ENCODE results near the gene TLL2.

The TLL2 gene

DNA sequence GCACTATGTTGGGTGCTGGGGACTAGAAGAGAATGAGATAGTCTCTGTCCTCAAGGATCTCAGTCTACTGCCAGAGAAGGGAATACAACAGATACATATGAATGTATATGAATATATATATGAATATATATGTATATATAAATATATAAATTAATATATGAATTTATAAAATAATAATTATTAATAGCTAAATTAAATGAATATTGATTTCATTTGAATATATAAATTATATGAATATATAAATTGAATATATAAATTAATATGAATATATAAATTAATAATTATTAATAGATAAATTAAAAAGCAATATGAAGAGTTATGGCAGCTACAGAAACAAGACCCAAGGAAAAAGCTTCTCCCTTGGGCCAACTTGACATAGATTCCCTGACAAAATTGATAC lies 95.1 kb downstream of the TLL2 start:
- DNase-seq, result no peak

DNA sequence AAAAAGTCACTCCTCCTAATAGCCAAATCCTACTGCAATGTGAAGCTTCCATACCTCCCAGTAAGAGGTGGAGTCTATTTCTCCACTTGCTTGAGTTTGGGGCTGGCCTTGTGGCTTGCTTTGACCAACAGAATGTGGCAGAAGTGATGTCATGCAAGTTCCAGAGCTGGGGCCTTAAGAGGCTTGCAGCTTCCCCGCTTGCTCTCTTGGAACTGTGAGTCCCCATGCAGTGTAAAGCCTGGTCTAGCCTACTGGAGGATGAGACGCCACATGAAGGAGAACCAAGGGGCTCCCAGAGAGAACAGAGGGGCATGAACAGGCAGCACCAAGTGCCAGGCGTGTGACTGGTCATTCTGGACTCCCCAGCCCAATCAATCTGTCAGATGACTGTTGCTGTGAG lies 96.3 kb downstream of the TLL2 start:
- DNase-seq, result no peak

- DNase-seq, result no peak
Observed at GRCh38 chr10:96416643-96417042, 97.1 kb downstream of the TLL2 start.

DNA sequence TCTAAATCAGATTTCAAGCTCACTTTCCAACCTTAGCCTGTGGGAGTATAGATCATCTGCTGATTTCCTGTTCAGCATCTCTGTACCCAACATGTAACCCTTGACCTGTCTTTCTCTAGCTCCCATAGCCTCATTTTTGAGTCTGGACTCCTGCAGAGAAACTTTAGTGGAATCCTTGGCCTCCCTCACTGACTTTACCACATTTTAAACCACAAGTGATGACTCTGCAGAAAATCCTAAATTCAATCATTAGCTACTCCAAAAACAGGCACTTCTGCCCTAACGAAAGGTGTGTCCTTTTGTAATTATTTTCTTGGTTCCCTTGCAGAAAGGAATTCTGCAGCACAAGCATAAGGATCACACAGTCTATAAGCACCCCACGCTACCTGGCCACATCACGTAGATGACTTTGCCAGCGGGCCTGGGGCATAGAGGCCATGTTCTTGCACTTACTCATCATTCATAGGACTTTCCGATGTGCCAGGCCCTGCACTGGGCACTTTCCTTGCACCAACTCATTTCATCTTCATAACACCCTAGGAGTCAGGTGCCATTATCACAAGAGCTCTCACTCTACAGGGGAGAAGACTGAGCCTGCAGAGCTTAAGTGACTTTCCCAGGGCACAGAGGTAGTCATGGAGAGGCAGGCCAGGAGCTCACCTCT lies 97.7 kb downstream of the TLL2 start:
- no peak for DNase-seq

DNA sequence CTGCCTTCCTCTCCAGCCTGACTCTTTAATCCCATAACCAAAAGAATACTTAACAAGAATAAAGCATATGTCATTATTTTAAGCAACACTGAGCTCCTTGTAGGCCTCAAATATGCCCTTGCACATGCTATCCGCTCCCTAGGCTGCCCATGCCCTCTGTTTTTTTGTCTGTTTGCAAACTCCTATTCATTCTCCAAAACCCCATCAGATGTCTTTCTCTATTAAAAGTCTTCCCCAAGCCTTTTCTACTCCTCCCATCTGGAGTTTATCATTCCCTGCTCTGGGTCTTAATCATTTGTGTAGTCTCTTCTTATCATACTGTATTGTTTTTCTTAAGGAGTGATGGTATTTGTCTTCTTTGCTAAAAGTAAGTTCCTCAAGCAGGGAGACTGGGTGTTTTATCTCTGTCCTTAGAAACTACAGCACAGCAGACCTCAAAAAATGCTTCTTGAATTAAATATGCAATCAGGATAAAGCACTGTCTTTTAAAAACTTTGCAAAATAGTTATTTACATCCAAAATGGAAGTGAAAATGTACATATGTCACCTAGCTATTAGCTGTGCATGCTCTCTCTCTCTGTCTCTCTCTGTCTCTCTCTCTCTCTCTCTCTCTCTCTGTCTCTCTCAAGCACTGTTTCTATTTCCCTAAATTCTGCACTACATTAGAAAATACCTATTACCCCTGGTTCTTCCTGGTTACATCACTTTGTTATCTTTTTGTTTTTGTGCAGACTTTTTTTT lies 98.4 kb downstream of the TLL2 start:
- no peak for DNase-seq

GRCh38 chr10:96414303-96414702 lies 99.4 kb downstream of the TLL2 start:
- DNase-seq, result no peak

GRCh38 chr10:96413151-96413787 lies 100.5 kb downstream of the TLL2 start:
- DNase-seq, result no peak

- no peak for DNase-seq
Observed at GRCh38 chr10:96411716-96412320, 101.9 kb downstream of the TLL2 start.

DNA sequence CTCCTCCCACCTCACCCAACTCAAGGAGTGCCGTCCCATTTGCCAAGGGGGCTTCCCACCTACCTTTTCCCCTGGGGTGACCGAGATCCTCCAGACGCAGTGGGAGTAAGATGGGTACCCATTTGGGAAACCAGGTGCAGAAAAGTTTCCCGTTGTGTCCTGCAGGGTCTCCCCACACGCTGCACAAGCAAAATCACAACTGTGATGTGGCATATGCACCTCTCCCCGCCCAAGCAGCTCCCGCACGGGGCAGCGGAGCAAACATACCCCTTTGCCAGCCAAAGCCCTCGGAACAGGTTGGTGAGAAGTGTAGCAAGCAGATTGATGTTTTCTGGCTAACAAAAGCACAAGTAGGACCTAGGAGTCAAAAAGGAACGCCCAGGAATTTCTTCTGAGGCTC lies 103.4 kb downstream of the TLL2 start:
- DNase-seq, result no peak

GRCh38 chr10:96408201-96408600 lies 105.5 kb downstream of the TLL2 start:
- DNase-seq, result no peak

- no peak for DNase-seq
Observed at GRCh38 chr10:96407560-96408069, 106.1 kb downstream of the TLL2 start.

DNA sequence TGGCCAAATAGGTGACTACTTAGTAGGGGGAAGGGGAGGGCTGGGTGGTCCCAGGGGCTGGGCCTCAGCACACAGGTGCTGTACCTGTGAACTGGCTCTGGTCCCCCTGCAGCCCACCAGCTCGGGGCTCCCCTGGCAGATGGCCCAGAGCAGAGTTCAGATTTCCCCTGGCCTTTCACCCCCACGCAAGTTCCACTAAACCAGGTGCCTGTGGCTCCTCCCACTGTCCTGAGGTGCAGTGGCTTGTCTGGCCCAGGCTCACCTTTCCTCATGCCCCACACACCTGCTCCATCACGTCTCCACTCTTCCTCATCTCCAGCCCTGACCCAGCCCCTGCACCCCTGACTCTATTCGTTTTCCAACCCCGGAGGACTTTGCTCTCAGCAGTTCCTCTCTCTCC lies 107.6 kb downstream of the TLL2 start:
- DNase-seq, result no peak

- no peak for DNase-seq
Observed at GRCh38 chr10:96402417-96403305, 111.1 kb downstream of the TLL2 start.

GRCh38 chr10:96401036-96401435 lies 112.7 kb downstream of the TLL2 start:
- no peak for DNase-seq

DNA sequence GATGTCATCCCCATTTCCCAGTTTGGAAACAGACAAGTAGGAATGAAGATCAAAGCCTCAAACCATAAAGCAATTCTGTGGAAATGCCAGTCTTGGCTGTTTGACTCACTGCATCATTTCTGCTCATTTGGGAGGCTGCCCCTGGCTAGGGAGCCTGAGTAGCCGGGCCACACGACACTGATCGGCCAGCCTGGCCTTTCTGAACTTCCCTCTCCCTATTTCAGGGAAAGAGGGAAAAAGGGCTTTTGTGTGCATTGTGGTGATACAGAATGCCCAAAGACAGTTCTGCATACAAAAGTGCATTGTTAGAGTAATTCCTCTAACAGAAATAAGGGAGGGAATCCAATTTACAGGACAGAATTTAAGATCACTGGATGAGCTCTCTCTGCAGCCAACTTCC lies 113.3 kb downstream of the TLL2 start:
- DNase-seq, result no peak

- DNase-seq, result no peak
Observed at GRCh38 chr10:96397902-96398301, 115.8 kb downstream of the TLL2 start.

DNA sequence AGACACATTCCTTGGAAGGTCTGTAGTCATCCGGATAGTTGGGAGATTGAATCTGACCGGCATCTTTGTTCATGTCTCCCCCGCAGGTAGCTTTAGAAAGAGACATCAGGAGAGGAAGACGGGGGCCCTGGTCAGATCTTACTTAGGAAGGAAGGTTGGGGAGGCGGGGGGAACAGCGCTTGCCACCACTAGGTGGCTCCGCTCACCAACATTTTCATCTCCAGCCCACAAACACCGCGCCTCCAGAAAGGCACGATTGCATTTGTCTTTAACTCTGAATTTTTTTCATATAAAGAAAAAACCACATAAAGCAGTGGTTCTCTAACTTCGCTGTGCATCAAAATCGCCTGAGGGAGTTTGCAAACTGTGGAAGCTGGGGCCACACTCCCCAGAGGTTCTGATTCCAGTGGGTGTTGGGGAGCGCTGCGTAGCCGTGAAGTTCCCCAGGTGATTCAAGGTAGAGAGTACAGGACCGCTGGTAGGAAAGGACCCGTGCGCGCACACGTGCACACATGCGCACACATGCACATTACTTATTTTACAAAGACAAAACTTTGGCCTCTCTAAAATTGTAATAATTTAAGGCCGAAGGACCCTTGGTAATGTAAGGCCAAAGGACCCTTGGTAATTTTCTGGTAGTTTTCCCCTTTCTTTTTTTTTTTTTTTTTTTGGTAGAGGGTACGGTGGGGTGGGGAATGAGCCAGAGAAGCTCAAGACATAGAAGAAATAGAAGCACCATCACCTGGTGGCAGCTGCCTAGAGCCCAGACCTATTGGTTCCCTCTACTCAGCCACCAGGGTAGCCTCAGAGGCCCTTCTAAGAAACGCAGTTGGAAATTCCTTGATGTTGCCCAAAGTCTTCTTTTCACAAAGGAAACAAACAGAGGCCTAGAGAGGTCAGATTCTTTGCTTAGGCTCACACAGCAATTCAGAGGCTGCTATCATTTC lies 117.5 kb downstream of the TLL2 start:
- DNase-seq, result peak; percentile 38

- DNase-seq, result peak; percentile 25
Observed at GRCh38 chr10:96390460-96390864, 123.3 kb downstream of the TLL2 start.

- no peak for DNase-seq
Observed at GRCh38 chr10:96389785-96390184, 123.9 kb downstream of the TLL2 start.

DNA sequence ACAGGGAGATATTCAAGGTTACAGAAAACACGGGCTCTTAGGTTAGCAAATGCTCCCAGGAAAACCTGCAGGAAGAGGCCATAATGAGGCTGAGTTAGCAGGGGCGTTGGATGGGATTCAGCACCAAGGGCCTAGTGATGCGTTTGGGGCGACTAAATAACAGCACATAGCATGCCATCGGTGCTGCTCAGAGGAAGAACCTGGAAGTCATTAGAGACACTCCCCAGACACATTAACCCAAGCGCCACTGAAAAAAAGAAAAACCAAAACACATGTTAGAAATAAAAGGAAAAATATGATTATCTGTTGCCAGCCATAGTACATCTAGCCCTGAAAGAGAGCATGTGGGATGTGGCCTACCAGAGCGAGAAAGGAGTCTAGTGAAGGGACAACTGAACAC lies 126.1 kb downstream of the TLL2 start:
- no peak for DNase-seq

DNA sequence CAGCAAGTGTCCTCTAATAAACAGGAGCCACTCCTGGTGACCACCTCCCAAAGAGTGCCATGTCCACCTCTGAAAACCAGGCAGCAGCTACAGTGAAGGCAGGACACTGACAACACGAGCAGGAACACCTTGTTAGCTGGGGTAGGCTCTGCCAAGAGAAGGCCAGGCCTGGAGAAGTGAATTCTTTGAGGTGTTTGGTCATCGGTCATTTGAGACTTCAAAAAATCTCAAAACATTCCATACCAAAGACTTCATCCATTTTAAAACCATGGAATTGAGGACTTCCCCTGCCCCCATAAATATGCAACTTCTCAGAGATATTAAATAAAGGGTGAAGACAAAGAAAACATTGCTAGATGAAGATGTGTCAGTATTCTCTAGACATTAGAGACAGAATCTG lies 126.6 kb downstream of the TLL2 start:
- no peak for DNase-seq
